HL-60 (cell line): ENCODE measurements around the gene MCF2L2.

Experiments
- GABPA ChIP-seq: IDR thresholded peaks from 2 replicates; pipeline ENCODE4 v1.6.1; 2012; ENCODE audit warnings: low read depth
- TF ChIP-seq, protein P1 (sequence below): IDR thresholded peaks from one replicate; pipeline ENCODE4 v1.5.1; 2011; ENCODE audit warnings: low read length, control low read depth, inconsistent platforms; ENCODE audit not compliant: insufficient read depth

DNA sequence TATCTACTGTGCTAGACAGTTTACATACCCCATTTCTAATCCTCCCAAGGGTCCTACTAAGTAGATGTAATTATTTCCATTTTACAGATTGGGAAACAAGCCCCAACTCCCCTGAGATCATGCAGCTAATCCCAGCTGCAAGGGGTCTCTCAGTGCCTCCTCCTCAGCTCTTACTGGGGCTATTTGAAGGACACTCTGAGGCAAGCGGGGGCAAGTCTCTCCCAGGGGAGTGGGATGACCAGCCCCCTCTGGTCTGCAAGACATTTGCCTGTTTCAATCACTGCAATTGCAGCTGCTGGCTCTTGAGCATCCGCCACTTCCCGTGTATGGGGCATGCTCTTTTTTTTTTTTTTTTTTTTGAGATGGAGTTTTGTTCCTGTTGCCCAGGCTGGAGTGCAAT lies 277.3 kb downstream of the MCF2L2 start:
- TF ChIP-seq, protein P1, sequence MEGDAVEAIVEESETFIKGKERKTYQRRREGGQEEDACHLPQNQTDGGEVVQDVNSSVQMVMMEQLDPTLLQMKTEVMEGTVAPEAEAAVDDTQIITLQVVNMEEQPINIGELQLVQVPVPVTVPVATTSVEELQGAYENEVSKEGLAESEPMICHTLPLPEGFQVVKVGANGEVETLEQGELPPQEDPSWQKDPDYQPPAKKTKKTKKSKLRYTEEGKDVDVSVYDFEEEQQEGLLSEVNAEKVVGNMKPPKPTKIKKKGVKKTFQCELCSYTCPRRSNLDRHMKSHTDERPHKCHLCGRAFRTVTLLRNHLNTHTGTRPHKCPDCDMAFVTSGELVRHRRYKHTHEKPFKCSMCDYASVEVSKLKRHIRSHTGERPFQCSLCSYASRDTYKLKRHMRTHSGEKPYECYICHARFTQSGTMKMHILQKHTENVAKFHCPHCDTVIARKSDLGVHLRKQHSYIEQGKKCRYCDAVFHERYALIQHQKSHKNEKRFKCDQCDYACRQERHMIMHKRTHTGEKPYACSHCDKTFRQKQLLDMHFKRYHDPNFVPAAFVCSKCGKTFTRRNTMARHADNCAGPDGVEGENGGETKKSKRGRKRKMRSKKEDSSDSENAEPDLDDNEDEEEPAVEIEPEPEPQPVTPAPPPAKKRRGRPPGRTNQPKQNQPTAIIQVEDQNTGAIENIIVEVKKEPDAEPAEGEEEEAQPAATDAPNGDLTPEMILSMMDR, result no peak
- TF ChIP-seq GABPA, result no peak
